Nephron (organoid): ENCODE measurements around the gene PTPN11.
"Not testable (repeated sequence)": the region's sequence is repeated elsewhere in the genome, so short reads cannot be mapped to it uniquely, and the experiment has no call there.

Experiments
- H3K27ac Mint-ChIP-seq, 3 experiments: 2 replicates each; pipeline ENCODE4 v1.8.0; 2020; ENCODE audit warnings: mixed read lengths in 3 of 3, mild to moderate bottlenecking in 2 of 3, moderate library complexity in 1 of 3
- H3K27me3 Mint-ChIP-seq: 2 replicates; pipeline ENCODE4 v1.8.0; 2021; ENCODE audit warnings: low read depth, mild to moderate bottlenecking, moderate library complexity, mixed read lengths
- H3K36me3 Mint-ChIP-seq: 2 replicates; pipeline ENCODE4 v1.8.0; 2020; ENCODE audit warnings: low read depth, mixed read lengths
- H3K4me1 Mint-ChIP-seq: 2 replicates; pipeline ENCODE4 v1.8.0; 2020; ENCODE audit warnings: mixed read lengths
- H3K4me3 Mint-ChIP-seq, 3 experiments: 2 replicates each; pipeline ENCODE4 v1.8.0; 2020; ENCODE audit warnings: mild to moderate bottlenecking in 3 of 3, mixed read lengths in 3 of 3, moderate library complexity in 2 of 3
- H3K9me3 Mint-ChIP-seq: 2 replicates; pipeline ENCODE4 v1.8.0; 2020; ENCODE audit warnings: mixed read lengths
- TF ChIP-seq, protein P1 (sequence below), 3 experiments: fragments of 200-600 bp; sonication (generic); IDR thresholded peaks; one replicate each; pipeline ENCODE4 v1.5.0; 2021; ENCODE audit warnings: antibody characterized with exemption in 3 of 3; ENCODE audit not compliant: unreplicated experiment in 3 of 3

PTPN11 gene

DNA sequence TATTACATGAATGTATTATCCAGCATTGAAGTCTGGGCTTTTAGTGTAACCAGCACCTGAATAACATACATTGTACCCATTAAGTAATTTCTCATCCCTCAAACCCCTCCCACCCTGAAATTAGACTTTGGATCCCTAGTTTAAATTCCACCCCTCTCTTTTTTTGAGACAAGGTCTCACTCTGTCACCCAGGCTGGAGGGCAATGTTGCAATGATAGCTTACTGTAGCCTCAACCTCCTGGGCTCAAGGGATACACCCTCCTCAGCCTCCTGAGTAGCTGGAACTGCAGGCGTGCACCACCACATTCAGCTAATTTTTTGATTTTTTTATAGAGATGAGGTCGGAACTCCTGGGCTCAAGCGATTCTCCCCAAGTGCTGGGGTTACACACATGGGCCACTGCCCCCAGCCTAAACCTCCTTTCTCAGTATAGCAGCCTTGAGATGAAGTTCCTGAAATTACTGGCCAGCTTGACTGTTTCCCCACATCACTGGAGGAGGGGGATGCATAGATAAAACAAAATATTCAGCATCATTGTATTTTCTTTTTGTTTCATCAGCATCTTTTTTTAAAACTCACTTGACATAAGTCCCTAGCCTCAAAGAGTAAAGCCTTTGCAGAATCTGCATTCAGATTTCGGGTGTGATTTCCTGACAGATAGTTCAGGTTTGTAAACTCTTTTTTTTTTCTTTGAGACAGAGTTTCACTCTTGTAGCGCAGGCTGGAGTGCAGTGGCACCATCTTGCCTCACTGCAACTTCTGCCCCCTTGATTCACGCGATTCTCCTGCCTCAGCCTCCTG, 7.0 kb downstream of the PTPN11 start:
- Mint-ChIP-seq H3K9me3 (no peaks in the 10 kb centered on the region), H3K36me3 (peaks cover 5% of the 10 kb centered on the region), H3K27me3 (no peaks in the 10 kb centered on the region), H3K4me3 (no peak overlapping the region), H3K27ac (no peak overlapping the region), H3K4me1 (peaks cover 24% of the 10 kb centered on the region)
- TF ChIP-seq, protein P1, sequence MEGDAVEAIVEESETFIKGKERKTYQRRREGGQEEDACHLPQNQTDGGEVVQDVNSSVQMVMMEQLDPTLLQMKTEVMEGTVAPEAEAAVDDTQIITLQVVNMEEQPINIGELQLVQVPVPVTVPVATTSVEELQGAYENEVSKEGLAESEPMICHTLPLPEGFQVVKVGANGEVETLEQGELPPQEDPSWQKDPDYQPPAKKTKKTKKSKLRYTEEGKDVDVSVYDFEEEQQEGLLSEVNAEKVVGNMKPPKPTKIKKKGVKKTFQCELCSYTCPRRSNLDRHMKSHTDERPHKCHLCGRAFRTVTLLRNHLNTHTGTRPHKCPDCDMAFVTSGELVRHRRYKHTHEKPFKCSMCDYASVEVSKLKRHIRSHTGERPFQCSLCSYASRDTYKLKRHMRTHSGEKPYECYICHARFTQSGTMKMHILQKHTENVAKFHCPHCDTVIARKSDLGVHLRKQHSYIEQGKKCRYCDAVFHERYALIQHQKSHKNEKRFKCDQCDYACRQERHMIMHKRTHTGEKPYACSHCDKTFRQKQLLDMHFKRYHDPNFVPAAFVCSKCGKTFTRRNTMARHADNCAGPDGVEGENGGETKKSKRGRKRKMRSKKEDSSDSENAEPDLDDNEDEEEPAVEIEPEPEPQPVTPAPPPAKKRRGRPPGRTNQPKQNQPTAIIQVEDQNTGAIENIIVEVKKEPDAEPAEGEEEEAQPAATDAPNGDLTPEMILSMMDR (IDR thresholded peaks at IDR 0.05; ENCODE audit: unreplicated experiment in 3 of 3) = no peak

- Mint-ChIP-seq H3K27ac (no peak overlapping the region), H3K27me3 (no peaks in the 10 kb centered on the region), H3K4me1 (peaks cover 9% of the 10 kb centered on the region), H3K36me3 (peaks cover 5% of the 10 kb centered on the region), H3K9me3 (no peaks in the 10 kb centered on the region), H3K4me3 (no peak overlapping the region)
- TF ChIP-seq, protein P1 (IDR thresholded peaks at IDR 0.05; ENCODE audit: unreplicated experiment in 3 of 3) = no peak
Measured at GRCh38 chr12:112427760-112428159, 9.0 kb downstream of the PTPN11 start.

DNA sequence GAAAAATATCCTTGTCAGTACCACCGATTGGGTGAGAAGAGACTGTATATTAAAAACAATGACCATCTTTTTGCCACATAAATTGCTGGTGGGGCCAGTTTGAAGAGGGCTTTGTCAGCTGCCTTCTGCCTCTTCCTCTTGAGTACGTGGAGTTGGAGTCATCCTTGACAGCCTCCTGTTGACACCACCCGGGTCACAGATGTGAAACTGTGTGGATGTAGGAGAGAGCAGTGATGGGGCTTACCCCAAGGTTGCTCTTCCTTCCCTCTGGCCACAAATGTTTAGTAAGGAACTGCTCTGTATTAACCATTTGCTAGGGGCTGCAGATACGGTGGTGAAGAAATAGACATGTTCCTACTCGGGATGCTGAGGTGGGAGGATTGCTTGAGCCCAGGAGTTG, 12.2 kb downstream of the PTPN11 start:
- TF ChIP-seq, protein P1 (IDR thresholded peaks at IDR 0.05; ENCODE audit: unreplicated experiment in 3 of 3) = no peak
- Mint-ChIP-seq H3K9me3 (no peaks in the 10 kb centered on the region), H3K4me1 (no peaks in the 10 kb centered on the region), H3K27ac (no peak overlapping the region), H3K27me3 (no peaks in the 10 kb centered on the region), H3K36me3 (peaks cover 5% of the 10 kb centered on the region), H3K4me3 (no peak overlapping the region)

DNA sequence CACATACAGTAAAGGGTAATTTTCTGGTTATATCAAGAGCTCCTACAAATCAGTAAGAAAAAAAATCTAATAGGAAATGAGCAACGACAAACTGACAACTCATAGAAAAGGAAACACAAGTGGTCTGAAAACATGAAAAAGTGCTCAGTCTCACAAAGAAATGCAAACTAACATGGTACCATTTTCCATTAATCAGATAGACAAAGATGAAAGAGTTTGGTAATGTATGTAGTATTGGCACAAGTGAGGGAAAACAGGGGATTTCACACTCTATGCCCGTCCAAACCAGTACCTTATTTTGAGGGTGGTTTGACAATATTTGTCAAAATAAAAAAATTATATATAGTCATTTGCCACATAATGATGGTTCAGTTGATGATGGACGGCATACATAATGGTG, 13.2 kb downstream of the PTPN11 start:
- Mint-ChIP-seq H3K4me1 (no peaks in the 10 kb centered on the region), H3K27me3 (no peaks in the 10 kb centered on the region), H3K4me3 (no peak overlapping the region), H3K9me3 (no peaks in the 10 kb centered on the region), H3K27ac (no peak overlapping the region), H3K36me3 (peaks cover 5% of the 10 kb centered on the region)
- TF ChIP-seq, protein P1 (IDR thresholded peaks at IDR 0.05; ENCODE audit: unreplicated experiment in 3 of 3) = no peak

DNA sequence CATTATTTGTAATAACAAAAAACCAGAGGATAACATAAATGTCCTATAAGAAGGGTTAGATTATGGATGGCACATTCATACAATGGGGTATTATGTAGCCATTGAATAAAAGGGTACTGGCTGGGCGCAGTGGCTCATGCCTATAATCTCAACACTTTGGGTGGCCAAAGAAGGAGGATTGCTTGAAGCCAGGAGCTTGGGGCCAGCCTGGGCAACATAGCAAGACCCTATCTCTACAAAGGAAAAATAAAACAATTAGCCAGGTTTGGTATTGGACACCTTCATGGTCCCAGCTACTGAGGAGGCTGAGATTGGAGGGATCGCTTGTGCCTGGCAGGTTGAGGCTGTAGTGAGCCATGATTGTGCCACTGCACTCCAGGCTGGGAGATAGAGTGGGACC, 14.8 kb downstream of the PTPN11 start:
- Mint-ChIP-seq H3K27ac (no peak overlapping the region), H3K4me3 (no peak overlapping the region), H3K4me1 (no peaks in the 10 kb centered on the region), H3K36me3 (no peaks in the 10 kb centered on the region), H3K27me3 (no peaks in the 10 kb centered on the region), H3K9me3 (no peaks in the 10 kb centered on the region)
- TF ChIP-seq, protein P1 (IDR thresholded peaks at IDR 0.05; ENCODE audit: unreplicated experiment in 3 of 3) = no peak

DNA sequence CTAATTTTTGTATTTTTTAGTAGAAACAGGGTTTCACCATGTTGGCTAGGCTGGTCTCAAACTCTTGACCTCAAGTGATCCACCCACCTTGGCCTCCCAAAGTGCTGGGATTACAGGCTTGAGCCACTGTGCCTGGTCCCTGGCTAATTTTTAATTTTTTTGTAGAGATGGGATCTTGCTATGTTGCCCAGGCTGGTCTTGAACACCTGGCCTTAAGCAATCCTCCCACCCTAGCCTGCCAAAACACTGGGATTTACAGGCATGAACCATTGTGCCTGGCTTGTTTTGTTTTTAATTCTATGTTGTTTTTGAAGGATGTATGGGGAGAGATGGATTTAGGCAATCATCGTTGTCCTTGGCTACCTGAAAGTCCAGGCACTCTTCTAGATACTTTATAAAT, 19.9 kb downstream of the PTPN11 start:
- not testable (repeated sequence) for H3K4me1 Mint-ChIP-seq, H3K4me3 Mint-ChIP-seq, H3K36me3 Mint-ChIP-seq, H3K9me3 Mint-ChIP-seq, H3K27ac Mint-ChIP-seq, H3K27me3 Mint-ChIP-seq
